ENCODE data around the gene MRPL38. TPM values are rescaled to one million over a fixed set of nuclear protein-coding genes. Genes with fewer than 3 reads are reported as not detected.

Gene MRPL38
- total RNA-seq, 1 experiment from 2014 or later: 219 TPM

- TF ChIP-seq ZBTB33 (IDR thresholded peaks at IDR 0.05; ENCODE audit: extremely low read depth, insufficient replicate concordance, low read length) (no peak), REST (IDR thresholded peaks at IDR 0.05; ENCODE audit: low read depth) (no peak), CBX3 (IDR thresholded peaks at IDR 0.05; ENCODE audit: low read depth) (no peak), ZNF274 (IDR thresholded peaks at IDR 0.05; ENCODE audit: low read depth, low read length) (no peak), ZFX (IDR thresholded peaks at IDR 0.05) (peak; percentile 99), MAX (IDR thresholded peaks at IDR 0.05) (peak; percentile 85), POLR2AphosphoS5 (IDR thresholded peaks at IDR 0.05; ENCODE audit: low read depth, low read length) (peak; percentile 91), SRF (IDR thresholded peaks at IDR 0.05; ENCODE audit: low read depth) (no peak), EZH2 (IDR thresholded peaks at IDR 0.05) (no peak), YY1 (IDR thresholded peaks at IDR 0.05; ENCODE audit: extremely low read depth, insufficient replicate concordance, low read depth, low read length) (peak; percentile 89), SP1 (IDR thresholded peaks at IDR 0.05; ENCODE audit: low read depth) (no peak; the same call in 1 of the 2 replicates), FOSL1 (IDR thresholded peaks at IDR 0.05; ENCODE audit: low read depth) (no peak), ATF3 (IDR thresholded peaks at IDR 0.05) (no peak), EZH2phosphoT487 (IDR thresholded peaks at IDR 0.05; ENCODE audit: borderline replicate concordance) (no peak), SIN3A (IDR thresholded peaks at IDR 0.05; ENCODE audit: low read depth) (peak; percentile 89), EGR1 (IDR thresholded peaks at IDR 0.05; ENCODE audit: low read depth) (no peak)
These were observed 8.1 kb downstream of the MRPL38 start, which contains the start of gene TRIM65 (continued) for GRCh38 chr17:75896415-75897159.
